Coronary artery (tissue), 2 donors: Measurements from ENCODE around the gene DLG2.

Experiments used
- DNase-seq: peaks from one replicate; pipeline ENCODE4 v3.0.0-alpha.2; 2017; ENCODE audit warnings: low spot score
- H3K27ac ChIP-seq, 2 donors: fragments of 200-600 bp; sonication (generic); one replicate each; pipeline ENCODE4 v1.5.1; 2016 to 2019
- H3K4me3 ChIP-seq: fragments of 200-600 bp; sonication (generic); 2 replicates; pipeline ENCODE4 v1.5.1; 2016; ENCODE audit warnings: mild to moderate bottlenecking, moderate library complexity
- CTCF ChIP-seq: fragments of 200-600 bp; sonication (generic); IDR thresholded peaks from one replicate; pipeline ENCODE4 v1.5.1; 2019; ENCODE audit warnings: antibody characterized with exemption

Gene DLG2

GRCh38 chr11:83922953-83923352 lies 1704.2 kb downstream of the DLG2 start:
- no peak overlapping the region for H3K27ac ChIP-seq
- no peak for TF ChIP-seq CTCF
- no peak overlapping the region for H3K4me3 ChIP-seq
- no peak for DNase-seq

GRCh38 chr11:83922318-83922717 lies 1704.8 kb downstream of the DLG2 start:
- no peak overlapping the region for H3K27ac ChIP-seq
- no peak for DNase-seq
- TF ChIP-seq CTCF: no peak
- H3K4me3 ChIP-seq: no peak overlapping the region

- TF ChIP-seq CTCF: no peak
- H3K4me3 ChIP-seq: no peak overlapping the region
- no peak for DNase-seq
- H3K27ac ChIP-seq: no peak overlapping the region
These were observed 1705.5 kb downstream of the DLG2 start for GRCh38 chr11:83921447-83922192.

- Histone ChIP-seq H3K27ac (peak overlapping the region in 1 of 2 donors; percentile 37), H3K4me3 (no peak overlapping the region)
- no peak for TF ChIP-seq CTCF
- DNase-seq: no peak
These were observed 1708.7 kb downstream of the DLG2 start for GRCh38 chr11:83918476-83918875.

- no peak for DNase-seq
- TF ChIP-seq CTCF: no peak
These were observed 1712.1 kb downstream of the DLG2 start for GRCh38 chr11:83914995-83915394.

GRCh38 chr11:83909579-83910534 lies 1717.3 kb downstream of the DLG2 start:
- Histone ChIP-seq H3K27ac (no peak overlapping the region), H3K4me3 (no peak overlapping the region)
- no peak for DNase-seq
- no peak for TF ChIP-seq CTCF

More at GRCh38 chr11:83914995-83915394, 1712.1 kb downstream of the DLG2 start:
- Histone ChIP-seq H3K4me3 (no peak overlapping the region), H3K27ac (no peak overlapping the region)
